Left colon (tissue), 2 donors: ENCODE data around the gene MYF6. TPM values are rescaled to one million over a fixed set of nuclear protein-coding genes. Genes with fewer than 3 reads are reported as not detected.
"Not testable (repeated sequence)": the region's sequence is repeated elsewhere in the genome, so short reads cannot be mapped to it uniquely, and the experiment has no call there.

Source experiments
- ATAC-seq: fragments of 200-7000 bp; cut with Tn5 transposase; one replicate; pipeline ENCODE4 v1.9.1; 2020; ENCODE audit warnings: mild to moderate bottlenecking, moderate library complexity
- DNase-seq, 2 donors: peaks; one replicate each; pipeline ENCODE4 v3.0.0-alpha.2; 2020
- intact Hi-C, 2 donors: fragments of 100-400 bp; cut with DNase I in 1 of 2; cut with micrococcal nuclease in 1 of 2; formaldehyde crosslinking; loops; one replicate each; pipeline versions ENCODE4 v1.11.2 to v1.14.0; 2022; cut with DNase I, micrococcal nuclease
- long read RNA-seq: library from polyadenylated mRNA; unstranded; transcript quantifications from one replicate; pipeline ENCODE4 v2.0.0, GENCODE V29; 2021
- total RNA-seq, 2 donors: library from RNA; stranded (reverse); fragmentation: NEBNext Ultra II Directional; extraction: Animal tissue kit (Norgen Biotek cat#: 25700); gene quantifications; one replicate each; pipeline ENCODE4 v1.2.1, GENCODE V29; 2021
- donor health status: DM: no; HTN: no; CAD: no.
- donor health status: DM: yes; HTN: yes; CAD: no.

MYF6 gene
- total RNA-seq: not detected
- long read RNA-seq: 0 reads

DNA sequence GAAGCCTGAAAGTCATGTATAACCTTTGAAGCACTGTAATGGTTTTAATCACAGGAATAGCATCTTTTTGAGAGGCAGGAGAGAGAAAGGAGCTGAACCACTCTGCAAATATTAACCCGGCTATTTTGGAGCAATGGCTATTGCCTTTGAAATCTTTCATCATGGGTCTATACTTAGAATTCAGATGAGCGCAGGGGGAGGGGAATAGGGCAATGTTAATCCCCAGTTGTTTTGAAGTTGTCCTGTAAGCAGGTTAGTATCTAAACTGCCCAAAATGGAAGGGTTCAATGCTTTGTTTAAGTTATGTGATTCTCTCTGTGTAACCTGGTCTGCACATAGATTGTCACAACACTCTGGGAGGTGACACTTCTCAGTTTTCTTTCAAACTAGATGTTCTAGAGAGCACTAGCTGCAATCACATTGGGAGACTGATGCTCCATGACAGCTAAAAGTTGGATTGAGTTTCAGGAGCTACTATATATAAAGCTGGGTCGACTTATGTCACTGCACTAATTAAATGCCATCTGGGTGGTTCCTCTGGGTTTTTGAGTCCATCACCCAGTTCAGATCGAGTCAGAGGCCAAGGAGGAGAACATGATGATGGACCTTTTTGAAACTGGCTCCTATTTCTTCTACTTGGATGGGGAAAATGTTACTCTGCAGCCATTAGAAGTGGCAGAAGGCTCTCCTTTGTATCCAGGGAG lies at the start of gene MYF6:
Gene MYF6 (plus strand): TSS at position 509 of the 704 bp plus-strand sequence. CDS start 86 bp downstream, at position 595.
- intact Hi-C loops: no loop called here
- ATAC-seq (no peak), DNase-seq (no peak)

DNA sequence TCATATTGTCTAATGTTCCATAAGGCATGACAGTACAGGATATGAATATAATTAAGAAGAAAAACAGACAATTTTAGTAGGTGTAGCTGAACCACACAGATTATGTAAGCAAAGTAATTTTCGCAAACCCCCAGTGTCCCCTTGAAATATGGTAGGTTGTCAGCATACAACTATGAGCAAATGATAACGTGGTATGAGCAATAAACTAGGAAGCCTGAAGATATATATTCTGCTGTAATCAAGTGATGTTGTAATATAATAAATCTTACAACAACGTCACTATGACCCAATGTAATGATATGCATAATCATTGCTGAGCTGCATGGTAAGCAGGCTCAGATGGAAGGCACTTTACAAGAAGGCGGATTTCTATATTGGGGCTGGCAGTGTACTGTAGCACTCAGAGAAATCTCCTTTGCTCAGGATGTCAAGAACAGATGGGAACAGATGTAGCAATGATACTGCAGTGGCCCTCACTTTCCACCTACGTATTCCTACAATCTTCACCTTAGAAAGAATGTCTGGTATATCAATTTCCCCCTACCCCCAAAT lies 47.8 kb upstream of the MYF6 start:
- no peak for ATAC-seq
- intact Hi-C loops: no loop called here

DNA sequence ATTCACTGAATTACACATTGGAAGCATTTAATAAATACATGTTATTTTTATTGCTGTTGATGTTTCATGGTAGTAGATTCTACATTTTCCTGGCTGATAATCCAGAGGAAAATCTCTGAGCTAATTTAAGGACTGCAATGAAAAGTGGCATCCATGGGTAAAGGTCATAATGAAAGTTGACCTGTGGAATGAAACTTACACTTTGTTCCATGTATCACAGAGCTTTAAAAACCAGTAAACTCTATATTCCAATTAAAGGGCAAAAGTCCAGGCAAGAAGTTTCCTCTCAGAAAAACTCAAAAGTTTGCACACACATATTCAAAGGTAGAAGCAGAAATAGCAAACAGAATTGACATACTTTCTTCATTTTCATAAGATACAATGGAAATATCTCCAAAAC lies 44.8 kb upstream of the MYF6 start:
- intact Hi-C loops: no loop called here
- DNase-seq (no peak), ATAC-seq (no peak)

More for the DNA sequence above, 47.8 kb upstream of the MYF6 start:
- no peak for DNase-seq

DNA sequence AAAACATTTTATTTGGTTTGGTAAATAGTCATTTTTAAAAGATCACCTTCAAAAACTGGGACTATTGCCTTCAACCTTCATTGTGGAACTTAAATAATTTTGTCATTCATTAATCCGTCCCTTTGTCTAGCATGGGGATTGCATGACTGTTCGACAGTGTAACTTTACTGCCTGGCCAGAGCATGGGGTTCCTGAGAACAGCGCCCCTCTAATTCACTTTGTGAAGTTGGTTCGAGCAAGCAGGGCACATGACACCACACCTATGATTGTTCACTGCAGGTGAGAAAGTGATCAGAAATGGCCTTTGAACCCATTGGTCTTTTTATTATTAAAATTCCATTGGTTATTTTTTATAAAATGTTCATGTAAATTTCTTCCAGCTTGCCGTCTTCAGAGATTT lies 37.2 kb upstream of the MYF6 start:
- DNase-seq: no peak
- ATAC-seq: no peak

DNA sequence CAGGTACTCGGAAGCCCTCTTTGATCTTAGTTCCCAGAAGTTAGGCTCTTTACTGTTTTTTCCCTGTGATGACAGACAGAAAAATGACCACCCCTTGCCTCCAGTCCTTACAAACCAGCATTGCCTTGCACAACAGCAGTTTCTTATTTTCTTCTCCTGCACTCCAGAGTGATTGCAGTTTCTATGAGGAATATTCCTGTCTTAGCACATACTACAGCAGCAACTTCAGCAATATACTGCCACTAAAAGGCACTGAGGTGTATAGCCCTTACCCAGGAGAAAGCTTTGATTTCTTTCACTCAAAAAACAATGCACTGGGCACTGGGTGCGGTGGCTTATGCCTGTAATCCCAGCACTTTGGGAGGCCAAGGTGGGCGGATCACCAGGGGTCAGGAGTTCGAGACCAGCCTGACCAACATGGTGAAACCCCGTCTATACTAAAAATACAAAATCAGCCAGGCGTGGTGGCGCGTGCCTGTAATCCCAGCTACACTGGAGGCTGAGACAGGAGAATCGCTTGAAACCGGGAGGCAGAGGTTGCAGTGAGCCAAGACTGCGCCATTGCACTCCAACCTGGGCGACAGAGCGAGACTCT lies 31.3 kb upstream of the MYF6 start:
- ATAC-seq, intact Hi-C loops, DNase-seq: not testable (repeated sequence)

More for the DNA sequence above, 37.2 kb upstream of the MYF6 start:
- intact Hi-C loops: no loop called here

DNA sequence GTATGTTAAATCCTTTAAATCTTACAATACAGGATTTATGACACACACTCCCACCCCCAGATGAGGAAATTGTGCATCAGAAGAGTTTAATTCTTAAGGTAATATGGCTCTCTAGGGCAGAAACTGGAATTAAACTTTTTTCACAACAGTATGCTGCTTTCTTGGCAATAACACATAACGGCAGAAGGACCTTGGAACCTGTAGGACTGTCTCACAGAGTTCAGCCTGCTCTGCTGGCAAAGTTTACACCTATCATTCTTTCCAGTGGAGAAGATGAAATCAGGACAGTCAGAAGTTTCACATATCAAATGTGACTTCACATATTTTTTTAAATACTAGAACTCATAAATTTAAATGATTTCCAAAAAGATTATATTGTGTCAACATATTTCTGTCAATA lies 30.6 kb upstream of the MYF6 start:
- ATAC-seq (no peak), DNase-seq (no peak)
- intact Hi-C loops: no loop called here

DNA sequence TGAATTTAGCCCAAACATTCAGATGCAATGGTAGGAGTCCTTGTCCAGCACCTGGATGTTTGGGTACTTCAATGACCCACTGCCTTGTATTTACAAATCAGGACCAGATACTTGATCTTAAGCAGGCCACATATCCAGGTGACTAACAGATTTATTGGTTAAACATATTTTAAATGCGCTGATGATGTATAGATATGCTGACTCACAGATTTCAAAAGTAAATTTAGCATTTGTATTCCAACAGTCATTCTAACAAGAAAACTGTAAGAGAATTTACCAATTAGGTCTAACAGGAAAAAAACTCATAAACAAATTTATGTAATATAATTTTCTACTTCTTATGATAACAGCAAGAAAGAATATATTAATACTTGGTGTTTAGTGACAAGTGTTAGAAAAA lies 29.4 kb upstream of the MYF6 start:
- intact Hi-C loops: no loop called here
- DNase-seq: no peak
- no peak for ATAC-seq

DNA sequence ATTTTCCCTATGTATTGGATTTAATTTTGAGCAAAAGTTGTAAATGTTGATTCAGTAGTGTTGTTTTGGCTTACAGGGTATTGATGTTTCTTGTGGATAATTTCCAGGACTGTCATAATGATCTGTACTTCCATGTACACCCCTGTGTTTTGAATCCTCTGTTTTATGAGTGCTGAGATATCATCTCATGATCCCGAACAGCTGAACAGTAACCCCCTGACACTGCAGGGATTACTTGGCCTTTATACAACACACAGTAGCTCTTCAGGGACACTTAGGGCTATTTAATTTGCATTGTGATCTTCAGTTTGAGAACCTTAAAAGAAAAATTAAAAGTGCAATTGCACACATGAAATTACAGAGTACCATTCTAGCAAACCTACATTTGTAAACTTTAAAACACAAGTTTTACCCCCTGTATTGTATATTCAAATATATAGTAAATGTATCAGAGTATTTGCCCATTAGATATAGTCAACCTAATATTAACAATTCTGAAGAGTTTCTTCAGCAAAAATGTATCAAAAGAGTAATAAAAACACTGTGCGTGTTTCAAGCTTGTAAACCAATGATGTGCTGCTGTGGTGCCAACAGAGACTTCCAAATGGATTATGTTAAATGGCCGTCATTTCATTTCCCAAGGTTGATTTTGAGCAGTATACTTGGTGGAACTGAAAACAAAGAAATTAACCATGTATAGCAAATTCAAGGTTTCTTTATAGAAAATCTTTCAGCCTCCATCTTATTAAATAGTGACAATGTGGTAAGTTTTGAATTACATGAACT lies 27.9 kb upstream of the MYF6 start:
- DNase-seq (no peak), ATAC-seq (no peak)
- intact Hi-C loops: no loop called here

DNA sequence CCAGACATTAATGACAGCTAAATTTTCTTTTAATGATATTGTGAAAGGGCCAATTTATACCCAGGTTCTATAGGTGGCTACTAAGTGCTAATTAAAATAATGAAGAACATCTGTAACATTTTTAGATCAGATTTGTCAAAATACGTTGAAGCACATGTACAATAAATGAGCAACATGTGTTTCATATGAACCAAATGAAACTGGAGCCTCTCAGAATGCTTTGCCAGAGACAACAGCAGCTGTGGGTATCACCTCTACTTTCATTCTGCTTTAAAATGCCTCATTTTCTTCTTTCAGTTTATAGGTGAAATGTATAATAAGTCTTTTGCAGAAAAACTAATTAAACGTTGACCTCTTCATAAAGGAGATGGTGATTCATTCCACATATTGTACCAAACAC lies 26.1 kb upstream of the MYF6 start:
- intact Hi-C loops: no loop called here
- DNase-seq (no peak), ATAC-seq (no peak)

DNA sequence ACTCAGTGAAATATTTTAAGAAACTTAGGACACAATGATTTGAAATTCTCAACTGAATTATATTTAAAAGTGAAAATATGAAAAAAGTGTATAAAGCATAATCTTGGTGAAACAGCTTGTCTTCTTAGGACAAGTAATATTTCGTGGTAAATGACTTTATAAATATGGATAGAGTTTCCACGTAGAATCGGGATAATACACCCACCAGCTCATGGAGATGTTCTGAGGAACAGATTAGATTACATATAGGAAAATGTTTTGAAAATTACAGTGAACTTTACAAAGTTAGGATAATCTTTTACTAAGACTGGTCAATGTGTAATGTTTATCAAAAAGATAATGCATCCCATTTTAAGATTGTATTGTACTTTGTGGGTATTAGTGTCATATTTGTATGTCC lies 25.6 kb upstream of the MYF6 start:
- intact Hi-C loops: no loop called here
- no peak for ATAC-seq
- DNase-seq: no peak

DNA sequence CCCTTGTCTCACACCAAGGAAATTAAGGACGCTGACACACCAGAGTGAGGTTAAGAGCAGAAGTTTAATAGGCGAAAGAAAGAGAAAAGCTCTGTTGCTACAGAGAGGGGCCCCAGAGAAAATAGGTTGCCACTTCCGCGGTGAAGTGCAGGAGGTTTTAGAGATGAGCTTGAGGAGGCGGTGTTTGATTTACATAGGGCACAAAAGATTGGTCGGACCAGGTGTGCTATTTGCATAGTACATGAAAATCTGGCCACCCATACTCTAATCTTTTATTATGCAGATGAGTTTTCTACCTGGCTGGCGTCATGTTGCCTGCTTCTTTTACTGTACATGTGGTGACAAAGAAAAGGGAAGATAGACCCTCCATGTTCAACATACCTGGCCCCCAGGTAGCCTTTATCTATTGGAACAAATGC lies 23.3 kb upstream of the MYF6 start:
- DNase-seq (no peak), ATAC-seq (no peak)
- intact Hi-C loops: no loop called here

DNA sequence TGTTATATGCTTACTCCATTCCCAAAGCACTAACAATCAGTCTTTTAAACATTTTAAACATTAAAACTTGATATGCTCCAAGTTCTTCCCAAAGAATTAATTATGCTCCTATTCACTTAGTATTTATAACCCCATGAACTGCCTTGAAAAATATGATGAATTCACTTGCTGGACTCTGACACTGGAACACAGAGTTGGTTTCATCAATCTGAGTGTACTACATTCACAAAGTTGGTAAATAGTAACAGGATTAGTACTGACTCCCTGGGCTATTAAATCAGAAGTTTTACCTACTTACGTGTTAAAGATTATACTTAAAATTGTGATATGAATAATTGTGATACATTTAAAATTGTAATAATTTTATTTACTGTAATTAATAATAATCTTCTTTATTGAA lies 17.3 kb upstream of the MYF6 start:
- intact Hi-C loops: no loop called here
- ATAC-seq (no peak), DNase-seq (no peak)

DNA sequence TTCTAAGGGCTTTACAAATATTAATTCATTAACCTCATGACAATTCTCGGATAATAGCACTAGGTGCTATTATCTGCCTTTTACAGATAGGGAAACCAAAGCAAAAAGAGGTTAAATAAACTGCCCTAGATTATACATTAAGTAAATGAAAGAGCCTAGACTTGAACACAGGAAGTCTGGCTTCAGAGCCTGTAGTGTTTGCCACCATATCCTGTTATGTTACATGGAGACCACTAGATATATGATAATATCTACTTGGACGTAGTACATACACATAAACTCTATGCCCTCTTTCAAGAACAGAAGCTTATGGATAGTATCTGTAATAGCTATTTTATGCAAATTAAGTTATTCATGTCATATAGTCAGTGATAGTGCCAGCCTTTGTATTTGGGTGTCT lies 16.9 kb upstream of the MYF6 start:
- DNase-seq (no peak), ATAC-seq (no peak)
- intact Hi-C loops: no loop called here

DNA sequence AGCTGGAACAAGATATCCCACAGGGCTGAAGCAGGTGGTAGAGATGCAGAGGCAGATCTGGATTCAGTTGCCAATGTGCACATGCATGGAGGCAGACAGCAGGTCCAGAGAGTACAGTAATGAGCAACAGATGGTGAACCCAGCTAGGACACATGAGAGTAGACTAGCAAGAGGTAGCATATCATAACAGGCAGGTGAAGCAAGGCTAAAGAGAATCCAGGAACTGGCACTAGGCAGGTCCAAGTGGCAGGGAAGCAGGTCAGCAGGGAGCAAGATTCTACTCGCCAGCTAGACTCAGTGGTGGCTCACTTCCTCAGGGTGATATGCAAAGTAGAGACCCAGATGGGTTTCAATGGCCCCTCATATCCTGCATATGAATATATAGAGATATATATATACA lies 15.3 kb upstream of the MYF6 start:
- DNase-seq (no peak), ATAC-seq (no peak)
- intact Hi-C loops: no loop called here

DNA sequence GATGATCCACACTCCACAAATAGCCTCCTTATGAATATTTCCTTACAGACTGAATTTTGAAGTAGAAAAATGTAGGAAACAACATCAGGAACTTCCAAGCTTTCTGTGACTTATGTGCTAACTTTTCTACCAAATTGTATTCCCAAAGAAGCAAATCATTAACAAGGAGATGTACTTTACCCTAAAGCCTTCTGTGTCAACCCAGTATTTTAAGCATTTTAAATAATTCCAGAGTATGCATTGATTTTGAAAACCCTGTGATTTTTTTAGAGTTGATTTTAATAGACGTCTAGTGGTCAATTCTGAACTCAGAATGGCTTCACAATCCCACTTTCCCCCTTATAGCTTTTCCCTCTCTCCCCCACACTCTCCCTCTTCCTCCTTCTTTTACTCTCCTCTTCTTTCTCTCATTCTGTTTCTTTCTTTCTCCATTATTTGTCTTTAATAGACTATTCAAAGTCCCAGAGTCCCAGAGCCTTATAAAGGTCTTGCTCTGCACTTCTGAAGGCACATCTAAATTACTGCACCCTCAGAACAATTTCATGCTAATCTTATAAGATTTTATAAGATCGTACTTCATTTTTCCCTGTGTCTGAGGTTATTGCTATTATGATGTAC lies 10.1 kb upstream of the MYF6 start:
- intact Hi-C loops: no loop called here
- ATAC-seq: no peak
- DNase-seq: no peak

DNA sequence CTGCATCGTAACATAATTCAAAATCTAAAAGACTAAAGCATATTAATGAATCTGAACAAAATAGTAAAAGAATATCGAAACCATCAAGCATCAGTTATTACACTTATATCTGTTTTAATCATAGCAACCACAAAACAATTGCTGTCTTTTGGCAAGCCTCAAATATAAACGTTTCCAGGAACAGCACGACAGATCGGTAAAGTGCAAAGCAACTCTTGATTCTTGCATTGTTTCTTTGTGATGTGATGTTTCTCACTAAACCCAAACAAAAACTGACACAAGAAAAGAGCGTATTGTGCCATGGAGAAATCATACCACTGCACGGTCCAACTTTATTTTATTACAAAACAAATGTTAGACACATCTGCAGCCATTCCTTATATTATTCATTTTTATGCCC lies 9.2 kb upstream of the MYF6 start:
- ATAC-seq: no peak
- intact Hi-C loops: no loop called here
- no peak for DNase-seq

DNA sequence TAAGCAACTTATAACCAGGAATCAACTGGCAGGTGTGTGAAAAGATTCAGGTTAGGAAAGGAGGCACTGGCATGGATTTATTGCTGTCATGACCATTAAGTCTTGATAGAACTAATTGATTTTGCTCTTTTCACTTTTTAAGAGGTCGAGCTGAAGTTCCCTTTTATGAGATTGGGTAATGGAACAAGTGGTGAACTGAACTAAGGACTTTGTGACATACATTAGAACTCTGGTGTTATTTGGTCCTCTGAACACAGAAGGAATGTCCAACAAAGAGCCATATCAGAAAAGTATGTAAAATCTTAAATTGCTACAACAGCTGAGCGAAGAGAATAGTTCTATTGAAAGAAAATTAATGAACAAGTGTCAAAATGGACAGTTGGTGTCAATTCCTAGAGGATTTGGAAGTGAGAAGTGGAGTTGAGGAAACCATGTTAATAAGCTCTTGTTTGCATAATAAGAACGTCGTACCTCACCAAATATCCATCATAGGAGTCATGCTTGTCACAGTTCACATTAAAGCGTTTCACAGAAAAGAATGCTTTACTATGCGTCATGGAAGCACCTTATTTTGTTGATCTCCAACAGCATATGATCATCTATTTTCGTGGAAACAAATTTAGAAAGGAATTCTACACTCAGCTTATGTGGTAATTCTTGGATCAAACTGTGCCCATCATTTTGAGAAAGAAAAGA lies 8.4 kb upstream of the MYF6 start:
- intact Hi-C loops: no loop called here
- no peak for DNase-seq
- ATAC-seq: no peak

DNA sequence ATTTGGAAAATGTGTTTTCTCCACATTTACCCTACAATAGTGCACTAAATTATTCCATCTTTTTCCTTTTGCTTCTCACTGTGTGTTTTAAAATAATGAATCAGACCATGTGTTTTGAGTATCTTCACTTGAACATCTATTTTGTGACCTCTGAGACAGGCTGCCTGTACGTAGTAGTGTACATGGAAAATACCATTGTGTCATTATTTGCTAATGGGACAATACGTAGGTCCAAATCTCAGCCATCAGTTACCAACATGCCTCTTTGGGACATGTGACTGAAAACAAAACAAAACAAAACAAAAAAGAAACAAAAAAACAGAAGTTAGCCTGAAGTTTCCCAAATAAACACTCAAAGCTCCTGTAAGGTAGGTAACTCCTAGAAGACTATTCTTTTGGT lies 7.1 kb upstream of the MYF6 start:
- intact Hi-C loops: no loop called here
- ATAC-seq: no peak
- no peak for DNase-seq

DNA sequence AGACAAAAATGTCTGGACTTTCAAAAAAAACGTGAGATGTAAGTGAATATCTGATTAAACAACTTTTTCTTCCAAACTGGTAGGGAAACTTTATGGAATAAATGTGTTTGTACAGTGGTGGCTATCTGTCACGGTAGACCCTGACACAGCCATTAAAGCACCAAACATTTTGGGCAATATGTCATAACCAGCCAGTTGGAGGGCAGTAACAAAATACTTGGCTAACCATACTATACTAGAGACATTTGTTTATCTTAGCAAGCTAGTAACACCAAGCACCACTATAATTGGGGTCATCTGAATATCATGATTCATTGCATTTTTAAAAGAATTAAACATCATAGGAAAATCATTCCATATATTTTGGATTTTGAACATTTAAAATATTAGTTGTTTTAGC lies 6.0 kb upstream of the MYF6 start:
- DNase-seq: no peak
- intact Hi-C loops: no loop called here

More for the DNA sequence above, 6.0 kb upstream of the MYF6 start:
- ATAC-seq: no peak
